ENCODE results near the gene DYDC1.
A peak's percentile ranks its signal among the peaks of the same experiment; 100 is the strongest.
"Not testable (repeated sequence)": the region's sequence is repeated elsewhere in the genome, so short reads cannot be mapped to it uniquely, and the experiment has no call there.

DYDC1 gene

GRCh38 chr10:80356563-80356988 lies at the start of gene DYDC1, which contains the start of gene DYDC2:
DYDC1 (minus strand) TSS chr10:80356755; CDS start chr10:80352601, 4,154 bp downstream.
DYDC2 (plus strand) TSS chr10:80356781; CDS start chr10:80362444, 5,663 bp downstream.
- peak; percentile 21 to 46 for DNase-seq

GRCh38 chr10:80406204-80406603 lies 49.6 kb upstream of the DYDC1 start:
- DNase-seq = no peak

DNA sequence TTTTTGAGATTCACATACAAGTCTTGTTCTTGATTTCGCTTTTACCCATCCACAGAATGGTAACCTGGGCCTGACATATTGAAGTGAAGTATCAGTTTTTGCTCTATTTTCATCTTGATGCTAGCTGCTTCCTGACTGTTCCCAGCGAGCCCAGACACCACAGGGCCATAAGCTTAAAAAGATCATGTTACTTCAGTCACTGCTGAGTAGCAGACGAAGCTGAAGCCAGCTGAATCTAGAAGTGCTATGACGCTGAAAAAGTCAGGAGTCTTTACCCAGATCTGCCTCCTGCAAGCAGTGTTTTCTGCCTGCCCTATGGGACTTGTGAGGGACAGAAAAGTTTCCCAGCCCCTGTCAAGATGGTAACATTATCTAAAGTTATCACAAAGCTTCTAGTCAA lies 49.1 kb upstream of the DYDC1 start:
- no peak for DNase-seq

- no peak for DNase-seq
These were observed 48.5 kb upstream of the DYDC1 start for GRCh38 chr10:80405035-80405434.

GRCh38 chr10:80400136-80400804 lies 43.7 kb upstream of the DYDC1 start:
- no peak for DNase-seq

DNA sequence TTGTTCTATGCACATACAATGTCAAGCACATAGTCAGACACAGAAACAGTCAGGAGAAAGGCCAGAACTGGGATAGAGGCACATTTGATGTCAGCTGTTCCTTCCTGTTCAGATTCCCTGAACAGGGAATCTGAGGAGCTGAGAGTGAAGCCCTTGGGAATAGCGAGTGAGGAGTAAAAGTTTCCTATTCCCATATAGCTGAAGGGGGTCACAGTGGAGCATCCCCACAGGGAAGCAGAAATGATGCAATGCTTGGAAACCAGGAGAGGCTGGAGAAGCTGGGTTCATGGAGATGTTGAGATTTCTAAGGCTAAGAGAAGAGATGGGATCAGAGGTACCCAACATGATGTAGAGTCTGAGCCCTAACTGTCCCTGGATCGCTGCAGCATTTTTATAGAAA lies 40.5 kb upstream of the DYDC1 start:
- DNase-seq = no peak

GRCh38 chr10:80394358-80394916 lies 37.9 kb upstream of the DYDC1 start:
- DNase-seq = no peak

- peak; percentile 68 to 80 for DNase-seq
These were observed 35.7 kb upstream of the DYDC1 start for GRCh38 chr10:80392250-80392649.

GRCh38 chr10:80390740-80391139 lies 34.2 kb upstream of the DYDC1 start:
- no peak for DNase-seq

- DNase-seq = peak; percentile 58 to 78
These were observed 26.4 kb upstream of the DYDC1 start for GRCh38 chr10:80382989-80383388.

- no peak for DNase-seq
These were observed 23.6 kb upstream of the DYDC1 start for GRCh38 chr10:80380185-80380584.

- DNase-seq = no peak
These were observed 23.1 kb upstream of the DYDC1 start for GRCh38 chr10:80379701-80380100.

- peak; percentile 61 for DNase-seq
These were observed 16.9 kb upstream of the DYDC1 start for GRCh38 chr10:80373502-80373901.

GRCh38 chr10:80372675-80373074 lies 16.1 kb upstream of the DYDC1 start:
- no peak for DNase-seq

- no peak for DNase-seq
These were observed 14.9 kb upstream of the DYDC1 start for GRCh38 chr10:80371467-80371866.

DNA sequence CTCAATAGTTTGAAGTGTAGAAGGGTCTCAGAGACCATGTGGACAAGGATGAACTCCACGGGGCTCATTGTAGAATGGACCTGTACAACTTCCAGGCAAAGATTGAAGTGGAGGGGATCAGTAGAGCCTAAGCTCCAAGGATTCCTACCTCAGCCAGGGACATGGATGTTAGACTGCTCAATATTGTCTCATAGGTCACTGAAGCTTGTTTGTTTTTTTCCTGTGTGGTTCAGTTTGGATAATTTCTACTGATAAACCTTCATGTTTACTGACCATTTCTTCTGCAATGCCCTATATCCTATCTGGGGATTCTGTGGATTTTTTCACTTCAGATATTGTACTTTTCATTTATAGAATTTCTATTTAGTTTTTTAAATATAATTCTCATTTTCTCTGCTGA lies 9.0 kb upstream of the DYDC1 start:
- no peak for DNase-seq

DNA sequence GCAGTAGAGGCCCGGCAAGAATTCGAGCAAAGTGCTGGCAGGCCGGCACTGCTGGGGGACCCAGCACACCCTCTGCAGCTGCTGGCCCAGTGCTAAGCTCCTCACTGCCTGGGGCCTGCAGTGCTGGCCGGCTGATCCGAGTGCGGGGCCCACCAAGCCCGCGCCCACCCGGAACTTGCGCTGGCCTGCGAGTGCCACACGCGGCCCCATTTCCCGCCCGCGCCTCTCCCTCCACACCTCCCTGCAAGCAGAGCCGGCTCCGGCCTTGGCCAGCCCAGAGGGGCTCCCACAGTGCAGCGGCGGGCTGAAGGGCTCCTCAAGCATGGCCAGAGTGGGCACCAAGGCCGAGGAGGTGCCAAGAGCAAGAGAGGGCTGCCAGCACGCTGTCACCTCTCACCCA lies 3.1 kb upstream of the DYDC1 start:
- no peak for DNase-seq

- not testable (repeated sequence) for DNase-seq
These were observed 2.4 kb upstream of the DYDC1 start for GRCh38 chr10:80358925-80359324.

DNA sequence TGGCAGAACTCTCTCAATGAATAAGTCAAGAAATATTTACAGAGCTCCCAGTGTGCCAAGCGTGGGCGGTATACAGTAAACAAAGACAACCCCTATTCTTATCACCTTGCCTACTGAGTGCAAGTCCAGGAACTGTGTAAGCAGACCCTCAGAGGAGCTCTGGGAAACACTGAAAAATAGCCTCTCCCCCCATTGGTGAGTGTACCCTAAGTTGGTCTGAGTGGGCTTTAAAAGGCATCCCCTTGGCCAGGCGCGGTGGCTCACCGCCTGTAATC lies 1.2 kb upstream of the DYDC1 start:
- DNase-seq = no peak

GRCh38 chr10:80356989-80357850 lies 665 bp upstream of the DYDC1 start:
- DNase-seq = no peak

GRCh38 chr10:80351220-80351619 lies 5.3 kb downstream of the DYDC1 start:
- DNase-seq = peak in 1 of 2 donors; percentile 17

DNA sequence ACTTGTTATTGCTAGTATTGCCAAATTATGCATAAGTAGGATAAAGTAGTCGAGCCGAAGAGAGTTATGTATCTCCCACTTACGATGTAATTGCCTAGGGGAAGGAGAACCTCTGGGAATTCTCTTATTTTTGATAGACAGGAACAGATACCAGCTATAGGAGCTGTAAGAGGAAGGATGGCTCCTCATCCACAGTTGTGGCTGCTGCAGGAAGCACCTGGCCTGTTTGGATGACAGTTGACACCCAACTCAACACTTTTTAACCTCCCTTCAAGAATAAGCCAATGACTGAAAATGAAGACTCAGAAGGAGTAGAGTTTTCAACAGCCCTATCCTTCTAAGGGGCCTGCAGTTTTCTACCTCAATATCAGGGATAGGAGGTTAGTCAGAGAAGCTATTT lies 6.3 kb downstream of the DYDC1 start:
- DNase-seq = no peak

DNA sequence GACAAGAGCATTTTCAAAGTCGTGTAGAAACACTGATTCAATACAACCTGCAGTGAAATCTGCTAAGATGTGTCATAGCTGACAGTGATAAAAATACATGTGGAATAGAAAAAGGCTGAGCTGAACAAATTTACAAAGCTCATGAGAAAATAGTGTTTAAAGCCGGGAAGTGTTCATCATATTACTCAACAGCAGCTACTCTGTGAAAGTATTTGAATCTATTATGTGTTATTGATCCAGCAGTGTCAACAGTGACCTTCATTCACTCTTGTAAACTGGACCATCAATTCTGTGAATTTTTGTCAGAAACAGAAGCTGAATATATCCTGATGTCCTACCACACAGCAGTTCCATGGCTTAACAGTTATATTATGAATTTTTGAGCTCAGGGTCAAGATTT lies 11.6 kb downstream of the DYDC1 start:
- DNase-seq = peak in 1 of 2 donors; percentile 7

DNA sequence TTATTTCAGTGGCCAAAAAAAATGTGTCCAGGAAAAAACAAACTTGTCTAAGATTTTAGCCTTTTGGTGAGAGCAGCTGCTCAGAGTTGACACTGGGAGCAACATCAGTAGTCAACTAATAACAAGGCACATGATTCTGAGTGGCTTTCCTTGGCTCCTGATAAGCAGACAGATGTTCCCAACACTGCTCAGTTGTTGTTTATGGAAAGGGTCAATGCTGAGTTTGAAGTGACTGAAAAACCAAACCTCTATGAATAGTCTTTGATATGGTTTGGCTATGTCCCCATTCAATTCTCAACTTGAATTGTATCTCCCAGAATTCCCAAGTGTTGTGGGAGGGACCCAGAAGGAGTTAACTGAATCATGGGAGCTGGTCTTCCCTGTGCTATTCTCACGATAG lies 12.3 kb downstream of the DYDC1 start:
- peak in 1 of 2 donors; percentile 29 for DNase-seq

Measured in inflammatory macrophage treated with lipopolysaccharide for 1 hour (primary cell).